Measurements from ENCODE around the gene SEMA4D.

SEMA4D gene

GRCh38 chr9:89497978-89498851 is at the start of gene SEMA4D:
Gene SEMA4D, minus strand, starts transcription at chr9:89498113. Its CDS starts 92,657 bp downstream, at chr9:89405456.
- H3K9me3 ChIP-seq (ENCODE audit: control insufficient read depth, low read length): no peaks in the 10 kb centered on the region
- H3K4me2 ChIP-seq (ENCODE audit: low read length): peak within 1 kb of the TSS; percentile 65
- H3K27me3 ChIP-seq (ENCODE audit: control insufficient read depth, insufficient read depth, low read length): no peaks in the 10 kb centered on the region
- H3K79me2 ChIP-seq: no peaks in the 10 kb centered on the region
- H3K4me3 ChIP-seq (ENCODE audit: low read depth, low read length): peak within 1 kb of the TSS; percentile 53
- no peaks in the 10 kb centered on the region for H3K4me1 ChIP-seq
- no peak within 1 kb of the TSS for H3K27ac ChIP-seq
- no peak within 1 kb of the TSS for H3K9ac ChIP-seq
- TF ChIP-seq CTCF (IDR thresholded peaks at IDR 0.05): no peak
- no peaks in the 10 kb centered on the region for H3K36me3 ChIP-seq (ENCODE audit: control insufficient read depth, insufficient read depth, low read length)
- H2AFZ ChIP-seq: no peak within 1 kb of the TSS

- Histone ChIP-seq H3K4me2 (ENCODE audit: low read length) (no peak overlapping the region), H3K4me3 (ENCODE audit: low read depth, low read length) (no peak overlapping the region), H3K79me2 (no peaks in the 10 kb centered on the region), H2AFZ (no peak overlapping the region), H3K27ac (no peak overlapping the region), H3K36me3 (ENCODE audit: control insufficient read depth, insufficient read depth, low read length) (no peaks in the 10 kb centered on the region), H3K9ac (no peak overlapping the region), H3K4me1 (no peaks in the 10 kb centered on the region), H3K9me3 (ENCODE audit: control insufficient read depth, low read length) (no peaks in the 10 kb centered on the region), H3K27me3 (ENCODE audit: control insufficient read depth, insufficient read depth, low read length) (no peaks in the 10 kb centered on the region)
- no peak for TF ChIP-seq CTCF (IDR thresholded peaks at IDR 0.05)
Observed at GRCh38 chr9:89547000-89547399, 49.1 kb upstream of the SEMA4D start.

GRCh38 chr9:89544279-89544661 is 46.4 kb upstream of the SEMA4D start:
- H3K9ac ChIP-seq: no peak overlapping the region
- no peak overlapping the region for H3K27ac ChIP-seq
- no peak overlapping the region for H2AFZ ChIP-seq
- H3K4me1 ChIP-seq: no peaks in the 10 kb centered on the region
- no peak overlapping the region for H3K4me3 ChIP-seq (ENCODE audit: low read depth, low read length)
- no peaks in the 10 kb centered on the region for H3K79me2 ChIP-seq
- no peaks in the 10 kb centered on the region for H3K27me3 ChIP-seq (ENCODE audit: control insufficient read depth, insufficient read depth, low read length)
- TF ChIP-seq CTCF (IDR thresholded peaks at IDR 0.05): no peak
- no peaks in the 10 kb centered on the region for H3K9me3 ChIP-seq (ENCODE audit: control insufficient read depth, low read length)
- no peaks in the 10 kb centered on the region for H3K36me3 ChIP-seq (ENCODE audit: control insufficient read depth, insufficient read depth, low read length)
- no peak overlapping the region for H3K4me2 ChIP-seq (ENCODE audit: low read length)

- Histone ChIP-seq H3K9ac (no peak overlapping the region), H3K36me3 (ENCODE audit: control insufficient read depth, insufficient read depth, low read length) (no peaks in the 10 kb centered on the region), H3K27ac (no peak overlapping the region), H3K9me3 (ENCODE audit: control insufficient read depth, low read length) (no peaks in the 10 kb centered on the region), H3K4me3 (ENCODE audit: low read depth, low read length) (no peak overlapping the region), H2AFZ (no peak overlapping the region), H3K4me1 (no peaks in the 10 kb centered on the region), H3K27me3 (ENCODE audit: control insufficient read depth, insufficient read depth, low read length) (no peaks in the 10 kb centered on the region), H3K4me2 (ENCODE audit: low read length) (no peak overlapping the region), H3K79me2 (no peaks in the 10 kb centered on the region)
- TF ChIP-seq CTCF (IDR thresholded peaks at IDR 0.05): no peak
Observed at GRCh38 chr9:89543621-89544278, 45.8 kb upstream of the SEMA4D start.

All from parathyroid adenoma (tissue), 2 donors.